ENCODE measurements around the gene SPO11. TPM values are rescaled to one million over a fixed set of nuclear protein-coding genes. Genes with fewer than 3 reads are reported as not detected.
A peak's percentile ranks its signal among the peaks of the same experiment; 100 is the strongest.

Gene SPO11
- polyA plus RNA-seq, 4 donors: not detected

GRCh38 chr20:57387463-57387862 is 57.9 kb downstream of the SPO11 start:
- Histone ChIP-seq H3K27ac (ENCODE audit: low read depth in 1 of 3, low read length in 2 of 3) (no peak overlapping the region), H3K9me3 (ENCODE audit: control insufficient read depth in 2 of 2, insufficient read depth in 1 of 2, low read depth in 1 of 2, low read length in 1 of 2) (no peaks in the 10 kb centered on the region), H3K27me3 (ENCODE audit: control insufficient read depth in 3 of 3, insufficient read depth in 3 of 3, low read length in 3 of 3) (no peaks in the 10 kb centered on the region), H3K4me3 (ENCODE audit: low read depth in 1 of 3, low read length in 3 of 3) (no peak overlapping the region), H3K36me3 (ENCODE audit: control insufficient read depth in 3 of 3, insufficient read depth in 2 of 3, low read depth in 1 of 3, low read length in 3 of 3) (no peaks in the 10 kb centered on the region), H3K4me1 (ENCODE audit: control insufficient read depth in 3 of 3, insufficient read depth in 2 of 3, low read depth in 1 of 3, low read length in 2 of 3) (peaks cover 0 to 8% (median 0%) of the 10 kb centered on the region in 3 donors)
- no peak for FAIRE-seq
- DNase-seq: no peak
- WGBS, 3 donors: 91 to 92% (median 91%) methylated on average over 8 of the region's 8 CpGs

DNA sequence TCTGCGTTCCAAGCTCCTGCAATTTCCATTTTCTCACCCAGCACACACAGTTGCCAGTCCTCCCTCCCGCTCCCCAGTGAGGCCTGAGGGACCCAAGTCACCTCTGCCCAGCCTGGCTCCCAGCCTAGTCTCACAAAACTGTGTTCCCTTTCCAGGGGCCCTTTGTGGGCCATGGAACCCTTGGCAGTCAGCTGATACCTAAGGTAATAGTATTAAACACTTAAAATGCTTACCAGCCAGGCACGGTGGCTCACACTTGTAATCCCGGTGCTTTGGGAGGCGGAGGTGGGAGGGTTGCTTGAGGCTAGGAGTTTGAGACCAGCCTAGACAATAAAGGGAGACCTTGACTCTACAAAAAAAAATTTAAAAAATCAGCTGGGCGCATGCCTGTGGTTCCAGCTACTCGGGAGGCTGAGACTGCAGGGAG is 58.4 kb downstream of the SPO11 start:
- Histone ChIP-seq H3K9me3 (ENCODE audit: control insufficient read depth in 2 of 2, insufficient read depth in 1 of 2, low read depth in 1 of 2, low read length in 1 of 2) (no peaks in the 10 kb centered on the region), H3K27me3 (ENCODE audit: control insufficient read depth in 3 of 3, insufficient read depth in 3 of 3, low read length in 3 of 3) (no peaks in the 10 kb centered on the region), H3K4me1 (ENCODE audit: control insufficient read depth in 3 of 3, insufficient read depth in 2 of 3, low read depth in 1 of 3, low read length in 2 of 3) (peaks cover 0 to 8% (median 0%) of the 10 kb centered on the region in 3 donors), H3K4me3 (ENCODE audit: low read depth in 1 of 3, low read length in 3 of 3) (no peak overlapping the region), H3K36me3 (ENCODE audit: control insufficient read depth in 3 of 3, insufficient read depth in 2 of 3, low read depth in 1 of 3, low read length in 3 of 3) (peaks cover 0 to 3% (median 0%) of the 10 kb centered on the region in 3 donors), H3K27ac (ENCODE audit: low read depth in 1 of 3, low read length in 2 of 3) (no peak overlapping the region)
- FAIRE-seq (no peak), DNase-seq (no peak)
- WGBS, 3 donors: 86 to 88% (median 87%) methylated on average over 7 of the region's 7 CpGs

- no peak for FAIRE-seq
- no peaks in the 10 kb centered on the region for H3K9me3 ChIP-seq (ENCODE audit: control insufficient read depth in 2 of 2, insufficient read depth in 1 of 2, low read depth in 1 of 2, low read length in 1 of 2)
- peaks cover 0 to 14% (median 0%) of the 10 kb centered on the region in 3 donors for H3K36me3 ChIP-seq (ENCODE audit: control insufficient read depth in 3 of 3, insufficient read depth in 2 of 3, low read depth in 1 of 3, low read length in 3 of 3)
- H3K27me3 ChIP-seq (ENCODE audit: control insufficient read depth in 3 of 3, insufficient read depth in 3 of 3, low read length in 3 of 3): no peaks in the 10 kb centered on the region
- DNase-seq: peak; percentile 86 to 93
- 1 to 4% (median 4%) methylated on average over 37 to 57 of the region's 57 CpGs for WGBS, 3 donors
- peak overlapping the region; percentile 25 to 45 (median 44) for H3K4me3 ChIP-seq (ENCODE audit: low read depth in 1 of 3, low read length in 3 of 3)
- H3K4me1 ChIP-seq (ENCODE audit: control insufficient read depth in 3 of 3, insufficient read depth in 2 of 3, low read depth in 1 of 3, low read length in 2 of 3): peaks cover 0 to 8% (median 0%) of the 10 kb centered on the region in 3 donors
- peak overlapping the region in 2 of 3 donors; percentile 45 to 52 for H3K27ac ChIP-seq (ENCODE audit: low read depth in 1 of 3, low read length in 2 of 3)
Measured at GRCh38 chr20:57388953-57389694, 59.5 kb downstream of the SPO11 start.

- DNase-seq (no peak), FAIRE-seq (no peak)
- peak overlapping the region in 2 of 3 donors; percentile 44 to 45 for H3K4me3 ChIP-seq (ENCODE audit: low read depth in 1 of 3, low read length in 3 of 3)
- H3K9me3 ChIP-seq (ENCODE audit: control insufficient read depth in 2 of 2, insufficient read depth in 1 of 2, low read depth in 1 of 2, low read length in 1 of 2): no peaks in the 10 kb centered on the region
- H3K27me3 ChIP-seq (ENCODE audit: control insufficient read depth in 3 of 3, insufficient read depth in 3 of 3, low read length in 3 of 3): no peaks in the 10 kb centered on the region
- 32 to 60% (median 55%) methylated on average over 39 to 52 of the region's 52 CpGs for WGBS, 3 donors
- peaks cover 0 to 8% (median 0%) of the 10 kb centered on the region in 3 donors for H3K4me1 ChIP-seq (ENCODE audit: control insufficient read depth in 3 of 3, insufficient read depth in 2 of 3, low read depth in 1 of 3, low read length in 2 of 3)
- H3K27ac ChIP-seq (ENCODE audit: low read depth in 1 of 3, low read length in 2 of 3): peak overlapping the region in 2 of 3 donors; percentile 45 to 52
- H3K36me3 ChIP-seq (ENCODE audit: control insufficient read depth in 3 of 3, insufficient read depth in 2 of 3, low read depth in 1 of 3, low read length in 3 of 3): peaks cover 0 to 23% (median 0%) of the 10 kb centered on the region in 3 donors
Measured at GRCh38 chr20:57389695-57390603, 60.3 kb downstream of the SPO11 start.

GRCh38 chr20:57390604-57391438 is 61.2 kb downstream of the SPO11 start, which contains the start of gene RBM38:
Gene RBM38, plus strand, starts transcription at chr20:57391396. Its CDS starts 186 bp downstream, at chr20:57391582.
- Histone ChIP-seq H3K9me3 (ENCODE audit: control insufficient read depth in 2 of 2, insufficient read depth in 1 of 2, low read depth in 1 of 2, low read length in 1 of 2) (no peaks in the 10 kb centered on the region), H3K27ac (ENCODE audit: low read depth in 1 of 3, low read length in 2 of 3) (peak within 1 kb of the TSS in 2 of 3 donors; percentile 43 to 82), H3K4me1 (ENCODE audit: control insufficient read depth in 3 of 3, insufficient read depth in 2 of 3, low read depth in 1 of 3, low read length in 2 of 3) (peaks cover 0 to 8% (median 0%) of the 10 kb centered on the region in 3 donors), H3K27me3 (ENCODE audit: control insufficient read depth in 3 of 3, insufficient read depth in 3 of 3, low read length in 3 of 3) (no peaks in the 10 kb centered on the region), H3K36me3 (ENCODE audit: control insufficient read depth in 3 of 3, insufficient read depth in 2 of 3, low read depth in 1 of 3, low read length in 3 of 3) (peaks cover 0 to 31% (median 0%) of the 10 kb centered on the region in 3 donors), H3K4me3 (ENCODE audit: low read depth in 1 of 3, low read length in 3 of 3) (peak within 1 kb of the TSS; percentile 56 to 93 (median 85))
- FAIRE-seq: no peak
- 24 to 39% (median 34%) methylated on average over 50 to 78 of the region's 78 CpGs for WGBS, 3 donors
- DNase-seq: peak; percentile 70 to 80

DNA sequence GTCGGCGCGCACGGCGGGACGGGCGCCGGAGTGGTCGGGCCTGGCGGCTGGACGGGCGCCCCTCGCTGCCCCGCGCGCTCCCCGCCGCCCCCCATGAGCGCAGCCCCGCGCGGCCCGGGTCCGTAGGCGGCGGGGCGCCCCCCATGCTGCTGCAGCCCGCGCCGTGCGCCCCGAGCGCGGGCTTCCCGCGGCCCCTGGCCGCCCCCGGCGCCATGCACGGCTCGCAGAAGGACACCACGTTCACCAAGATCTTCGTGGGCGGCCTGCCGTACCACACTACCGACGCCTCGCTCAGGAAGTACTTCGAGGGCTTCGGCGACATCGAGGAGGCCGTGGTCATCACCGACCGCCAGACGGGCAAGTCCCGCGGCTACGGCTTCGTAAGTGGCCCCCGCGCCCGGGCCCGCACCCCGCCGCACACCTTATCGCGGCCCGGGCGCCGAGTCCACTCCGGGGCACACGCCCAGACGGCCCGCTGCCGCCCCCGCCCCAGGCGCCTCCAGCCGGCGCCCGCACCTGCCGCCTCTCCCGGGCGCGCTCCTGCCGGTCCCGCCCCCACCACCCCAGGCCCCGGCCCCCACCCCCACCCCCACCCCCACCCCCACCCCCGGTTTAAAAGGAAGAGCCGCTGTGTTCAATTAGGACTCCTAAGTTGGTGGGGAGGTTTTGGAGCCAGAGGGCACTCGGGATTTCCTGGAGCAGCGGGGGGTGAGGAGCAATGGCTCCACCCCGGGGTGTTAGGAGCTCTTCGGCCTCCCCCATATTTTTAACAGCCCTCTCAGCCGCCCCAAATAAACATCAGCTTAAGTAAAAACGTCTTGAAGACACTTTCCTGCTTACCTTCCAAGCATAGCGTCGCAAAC is 62.1 kb downstream of the SPO11 start:
- Histone ChIP-seq H3K27me3 (ENCODE audit: control insufficient read depth in 3 of 3, insufficient read depth in 3 of 3, low read length in 3 of 3) (no peaks in the 10 kb centered on the region), H3K27ac (ENCODE audit: low read depth in 1 of 3, low read length in 2 of 3) (peak overlapping the region in 2 of 3 donors; percentile 38 to 82), H3K36me3 (ENCODE audit: control insufficient read depth in 3 of 3, insufficient read depth in 2 of 3, low read depth in 1 of 3, low read length in 3 of 3) (peaks cover 0 to 39% (median 2%) of the 10 kb centered on the region in 3 donors), H3K9me3 (ENCODE audit: control insufficient read depth in 2 of 2, insufficient read depth in 1 of 2, low read depth in 1 of 2, low read length in 1 of 2) (peaks cover 0 to 4% of the 10 kb centered on the region in 2 donors), H3K4me1 (ENCODE audit: control insufficient read depth in 3 of 3, insufficient read depth in 2 of 3, low read depth in 1 of 3, low read length in 2 of 3) (peaks cover 0 to 8% (median 0%) of the 10 kb centered on the region in 3 donors), H3K4me3 (ENCODE audit: low read depth in 1 of 3, low read length in 3 of 3) (peak overlapping the region; percentile 56 to 93 (median 85))
- FAIRE-seq (no peak), DNase-seq (peak; percentile 45 to 70)
- 0 to 2% (median 1%) methylated on average over 32 to 96 of the region's 98 CpGs for WGBS, 3 donors

DNA sequence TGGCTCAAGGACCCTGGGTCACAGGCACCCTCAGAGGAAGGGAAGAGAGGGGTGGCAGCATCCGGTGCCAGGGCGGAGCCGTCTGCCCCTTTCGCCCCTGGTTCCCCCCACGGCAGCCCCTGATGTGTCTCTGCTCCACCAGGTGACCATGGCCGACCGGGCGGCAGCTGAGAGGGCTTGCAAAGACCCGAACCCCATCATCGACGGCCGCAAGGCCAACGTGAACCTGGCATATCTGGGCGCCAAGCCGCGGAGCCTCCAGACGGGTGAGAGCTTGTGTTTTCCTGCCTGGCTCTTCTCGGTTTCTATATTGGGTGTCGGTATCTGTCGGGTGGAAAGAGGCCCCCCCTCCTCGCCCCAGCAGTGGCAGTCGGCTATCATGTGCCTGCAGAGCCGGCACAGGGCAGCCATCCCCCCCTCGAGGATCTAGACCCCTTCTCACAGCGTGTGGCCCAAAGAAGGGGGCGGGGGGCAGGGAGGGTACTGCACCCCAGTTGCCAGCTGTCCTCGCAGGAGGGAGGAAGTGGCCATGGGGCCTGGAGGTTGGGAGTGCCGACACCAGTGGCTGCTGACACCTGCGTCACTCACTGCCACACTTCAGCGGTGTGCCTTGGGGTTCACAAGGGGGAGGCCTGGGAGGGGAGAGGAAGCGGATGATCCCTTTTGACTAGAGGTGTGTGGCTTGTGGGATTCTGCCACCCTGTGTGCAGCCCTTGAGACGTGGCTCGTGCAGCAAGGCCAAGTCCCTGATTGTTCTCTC is 63.1 kb downstream of the SPO11 start:
- H3K4me1 ChIP-seq (ENCODE audit: control insufficient read depth in 3 of 3, insufficient read depth in 2 of 3, low read depth in 1 of 3, low read length in 2 of 3): peaks cover 0 to 8% (median 0%) of the 10 kb centered on the region in 3 donors
- H3K9me3 ChIP-seq (ENCODE audit: control insufficient read depth in 2 of 2, insufficient read depth in 1 of 2, low read depth in 1 of 2, low read length in 1 of 2): peaks cover 0 to 4% of the 10 kb centered on the region in 2 donors
- no peaks in the 10 kb centered on the region for H3K27me3 ChIP-seq (ENCODE audit: control insufficient read depth in 3 of 3, insufficient read depth in 3 of 3, low read length in 3 of 3)
- WGBS, 3 donors: 25 to 39% (median 38%) methylated on average over 33 of the region's 33 CpGs
- peaks cover 0 to 49% (median 3%) of the 10 kb centered on the region in 3 donors for H3K36me3 ChIP-seq (ENCODE audit: control insufficient read depth in 3 of 3, insufficient read depth in 2 of 3, low read depth in 1 of 3, low read length in 3 of 3)
- FAIRE-seq (no peak), DNase-seq (peak; percentile 45 to 71)
- H3K4me3 ChIP-seq (ENCODE audit: low read depth in 1 of 3, low read length in 3 of 3): peak overlapping the region; percentile 47 to 93 (median 85)
- H3K27ac ChIP-seq (ENCODE audit: low read depth in 1 of 3, low read length in 2 of 3): peak overlapping the region in 2 of 3 donors; percentile 43 to 74

All from small intestine (tissue), 7 donors.